Ectodermal cell (in vitro differentiated cells): ENCODE results near the gene SCAI.

Experiments
- H3K27ac ChIP-seq: 2 replicates; pipeline ENCODE4 v1.7.0; 2013; ENCODE audit warnings: mild to moderate bottlenecking, low read depth, low read length; ENCODE audit not compliant: insufficient read depth, poor library complexity, severe bottlenecking
- H3K27me3 ChIP-seq: 2 replicates; pipeline ENCODE4 v1.7.0; 2013; ENCODE audit warnings: mild to moderate bottlenecking, low read length; ENCODE audit not compliant: insufficient read depth, control insufficient read depth, poor library complexity, severe bottlenecking
- H3K36me3 ChIP-seq: one replicate; pipeline ENCODE4 v1.7.0; 2013; ENCODE audit warnings: low read length; ENCODE audit not compliant: control insufficient read depth, insufficient read depth
- H3K4me1 ChIP-seq: one replicate; pipeline ENCODE4 v1.7.0; 2013; ENCODE audit warnings: low read length; ENCODE audit not compliant: control insufficient read depth, insufficient read depth
- H3K4me3 ChIP-seq: 2 replicates; pipeline ENCODE4 v1.7.0; 2013; ENCODE audit warnings: low read depth, low read length, control low read depth; ENCODE audit not compliant: insufficient read depth
- H3K9me3 ChIP-seq: 2 replicates; pipeline ENCODE4 v1.7.0; 2013; ENCODE audit warnings: mild to moderate bottlenecking, low read length, moderate library complexity; ENCODE audit not compliant: control insufficient read depth
- WGBS, 2 experiments: methylation state at CpG; one replicate each; pipeline ENCODE4 v1.1.7; 2013; ENCODE audit warnings: missing lambda C conversion rate in 2 of 2; 5-methylcytosine and 5-hydroxymethylcytosine counted together

The SCAI gene

DNA sequence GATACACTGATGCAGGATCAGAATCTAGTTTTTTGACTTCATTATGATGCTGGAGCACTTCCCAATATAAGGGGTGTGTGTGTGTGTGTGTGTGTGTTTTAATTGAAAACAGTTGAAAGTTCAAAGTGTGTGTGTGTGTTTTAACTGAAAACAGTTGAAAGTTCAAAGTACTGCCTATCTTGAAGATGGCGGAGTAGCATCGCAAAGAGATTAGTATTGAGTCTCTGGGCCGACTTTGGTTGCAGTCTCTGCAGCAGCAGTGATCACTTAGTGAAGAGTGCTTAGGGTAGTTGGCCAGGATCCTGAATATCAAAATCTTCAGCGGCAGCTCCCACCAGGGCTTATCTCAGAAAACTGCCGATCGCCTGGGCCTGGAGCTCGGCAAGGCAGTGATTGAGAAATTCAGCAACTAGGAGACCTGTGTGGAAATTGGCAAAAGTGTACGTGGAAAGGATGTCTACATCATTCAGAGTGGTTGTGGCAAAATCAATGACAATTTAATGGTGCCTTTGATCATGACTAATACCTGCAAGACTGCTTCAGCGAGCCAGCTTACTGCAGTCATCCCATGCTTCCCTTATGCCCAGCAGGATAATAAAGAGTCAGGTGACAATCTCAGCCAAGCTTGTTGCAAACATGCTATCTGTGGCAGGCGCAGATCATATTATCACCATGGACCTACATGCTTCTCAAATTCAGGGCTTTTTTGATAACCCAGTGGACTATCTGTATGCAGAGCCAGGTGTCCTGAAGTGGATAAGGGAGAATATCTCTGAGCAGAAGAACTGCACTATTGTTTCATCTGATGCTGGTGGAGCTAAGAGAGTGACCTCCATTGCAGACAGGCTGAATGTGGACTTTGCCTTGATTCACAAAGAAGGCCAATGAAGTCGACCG is 7.3 kb upstream of the SCAI start:
- Histone ChIP-seq H3K4me3 (no peak overlapping the region), H3K27me3 (no peaks in the 10 kb centered on the region), H3K36me3 (peaks cover 19% of the 10 kb centered on the region), H3K27ac (no peak overlapping the region), H3K9me3 (no peaks in the 10 kb centered on the region), H3K4me1 (no peaks in the 10 kb centered on the region)
- WGBS, 2 experiments: 95 to 96% methylated on average over 12 of the region's 12 CpGs

DNA sequence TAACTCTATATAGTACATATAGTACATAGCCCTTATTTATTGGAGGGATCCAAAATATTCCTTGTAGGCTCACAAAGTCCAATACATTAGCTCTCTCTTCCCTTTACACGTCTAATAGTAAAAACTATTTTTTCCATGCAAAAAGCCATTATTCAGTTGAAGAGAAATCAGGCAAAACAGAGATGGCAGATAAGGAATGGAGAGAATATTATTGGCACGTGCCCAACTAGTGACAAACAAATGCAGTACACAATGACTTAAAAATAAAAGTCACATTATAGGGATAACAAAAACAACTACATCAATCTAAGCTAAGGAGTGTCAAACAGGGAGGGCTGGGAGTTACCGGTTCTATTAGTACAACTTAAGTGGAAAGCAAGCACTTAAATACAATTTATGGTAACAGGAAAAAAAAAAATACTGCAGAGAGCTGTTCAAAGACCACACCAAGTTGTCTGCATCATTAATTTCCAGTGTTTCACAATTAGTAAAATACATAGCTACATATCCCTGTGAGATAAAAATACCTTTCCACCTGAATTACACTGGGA is 4.1 kb upstream of the SCAI start:
- no peaks in the 10 kb centered on the region for H3K9me3 ChIP-seq
- no peak overlapping the region for H3K4me3 ChIP-seq
- no peaks in the 10 kb centered on the region for H3K27me3 ChIP-seq
- 94 to 100% methylated on average over 1 to 3 of the region's 3 CpGs for WGBS, 2 experiments
- H3K4me1 ChIP-seq: no peaks in the 10 kb centered on the region
- H3K27ac ChIP-seq: no peak overlapping the region
- H3K36me3 ChIP-seq: peaks cover 9% of the 10 kb centered on the region

DNA sequence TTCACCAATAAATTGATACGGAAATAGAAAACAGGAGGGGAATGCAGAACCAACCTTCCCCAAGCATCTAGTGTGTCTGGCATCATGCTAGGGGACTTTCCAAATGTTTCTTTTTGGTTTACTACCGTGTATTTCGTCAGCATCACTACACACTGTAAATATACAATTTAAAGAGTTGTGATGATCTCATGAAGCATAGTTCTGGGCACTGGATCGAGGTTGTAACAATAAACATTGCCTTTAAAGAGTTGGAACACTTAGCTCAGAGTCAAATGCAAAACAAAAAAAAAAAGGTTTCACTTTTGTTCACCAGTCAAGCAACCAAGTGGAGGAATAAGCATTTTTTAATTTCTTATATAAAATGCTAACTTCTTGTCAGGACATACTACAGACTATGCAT is 2.9 kb upstream of the SCAI start:
- no peak overlapping the region for H3K27ac ChIP-seq
- H3K4me3 ChIP-seq: no peak overlapping the region
- 90 to 96% methylated on average over 2 to 4 of the region's 4 CpGs for WGBS, 2 experiments

DNA sequence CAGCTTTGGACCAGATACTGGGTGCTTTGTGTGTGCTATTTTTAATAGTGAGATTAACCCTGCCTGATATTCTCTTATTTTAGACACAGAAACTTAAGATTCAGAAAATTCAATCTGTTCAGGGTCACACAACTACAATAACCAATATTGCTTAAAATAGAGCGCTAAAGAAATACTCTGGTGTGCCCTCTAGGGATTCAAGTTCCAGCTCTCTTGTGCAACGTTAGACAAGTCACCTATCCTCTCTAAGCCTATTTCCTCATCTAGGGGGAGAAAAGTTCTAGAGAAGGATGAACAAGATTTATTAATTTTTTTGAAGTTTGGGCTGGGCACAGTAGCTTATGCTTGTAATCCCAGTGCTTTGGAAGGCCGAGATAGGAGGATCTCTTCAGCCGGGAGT is 2.1 kb upstream of the SCAI start:
- WGBS, 2 experiments: 86 to 93% methylated on average over 4 of the region's 4 CpGs
- Histone ChIP-seq H3K27ac (no peak overlapping the region), H3K9me3 (no peaks in the 10 kb centered on the region), H3K36me3 (peaks cover 2% of the 10 kb centered on the region), H3K27me3 (no peaks in the 10 kb centered on the region), H3K4me1 (no peaks in the 10 kb centered on the region), H3K4me3 (no peak overlapping the region)

More for the DNA sequence above, 2.9 kb upstream of the SCAI start:
- Histone ChIP-seq H3K27me3 (no peaks in the 10 kb centered on the region), H3K36me3 (peaks cover 9% of the 10 kb centered on the region), H3K4me1 (no peaks in the 10 kb centered on the region), H3K9me3 (no peaks in the 10 kb centered on the region)

DNA sequence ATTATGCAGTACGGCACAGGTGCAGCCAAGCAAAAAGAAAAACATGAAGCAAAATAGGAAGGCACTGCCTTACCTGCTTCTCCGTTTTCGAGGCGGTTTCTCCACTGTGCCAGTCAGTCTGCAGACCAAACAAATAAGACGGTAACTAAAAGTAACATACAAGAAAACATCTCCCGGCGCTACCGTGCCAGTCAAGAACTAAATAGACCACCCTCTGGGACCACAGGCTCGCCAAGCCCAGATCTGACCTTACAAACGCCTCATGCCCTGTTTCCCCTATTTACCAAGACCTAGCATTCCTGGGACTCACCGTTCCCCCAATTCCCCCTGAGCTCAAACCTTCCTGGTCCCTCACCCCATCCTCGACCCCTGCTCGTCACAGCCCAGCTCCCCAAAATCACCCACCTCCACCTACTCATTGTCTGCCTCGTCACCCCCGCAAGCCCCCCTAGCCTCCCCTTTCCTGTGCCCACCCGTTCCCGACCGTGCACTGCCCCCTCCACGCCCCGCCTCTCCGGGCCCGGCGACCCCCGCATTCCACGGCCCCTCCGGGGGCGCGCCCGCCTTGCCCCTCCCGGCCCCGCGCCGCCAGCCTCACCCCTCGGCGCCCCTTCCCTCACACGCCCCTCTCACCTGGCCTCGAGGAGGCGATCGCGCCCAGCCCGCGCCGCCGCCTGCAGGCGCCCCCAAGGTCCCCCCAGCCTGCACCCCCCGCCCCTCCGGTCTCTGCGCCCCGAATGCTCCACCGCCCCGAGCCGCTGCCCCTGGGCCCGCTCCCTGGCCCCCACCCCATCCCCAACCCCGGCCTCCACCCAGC is 560 bp downstream of the SCAI start:
- 2 to 3% methylated on average over 53 to 54 of the region's 54 CpGs for WGBS, 2 experiments
- no peaks in the 10 kb centered on the region for H3K9me3 ChIP-seq
- H3K27me3 ChIP-seq: no peaks in the 10 kb centered on the region
- H3K4me3 ChIP-seq: peak overlapping the region; percentile 65
- H3K4me1 ChIP-seq: no peaks in the 10 kb centered on the region
- peak overlapping the region; percentile 32 for H3K27ac ChIP-seq
- H3K36me3 ChIP-seq: no peaks in the 10 kb centered on the region

DNA sequence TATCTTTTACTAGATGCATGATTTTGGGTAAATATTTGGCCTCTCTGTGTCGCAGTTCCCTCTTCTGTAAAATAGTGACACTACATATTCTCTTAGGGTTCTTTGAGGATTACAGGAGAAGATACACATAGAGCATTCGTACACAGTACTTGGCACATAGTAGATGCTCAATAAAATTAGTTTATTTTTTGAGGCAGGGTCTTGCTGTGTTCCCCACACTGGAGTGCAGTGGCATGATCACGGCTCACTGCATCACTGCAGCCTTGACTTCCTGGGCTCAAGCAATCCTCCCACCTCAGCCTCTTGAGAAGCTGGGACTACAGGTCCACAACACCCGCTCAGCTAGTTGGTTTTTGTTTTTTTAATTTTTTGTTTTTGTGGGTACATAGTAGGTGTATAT is 1.6 kb downstream of the SCAI start:
- 93 to 97% methylated on average over 4 of the region's 4 CpGs for WGBS, 2 experiments
- Histone ChIP-seq H3K36me3 (no peaks in the 10 kb centered on the region), H3K27ac (no peak overlapping the region), H3K9me3 (no peaks in the 10 kb centered on the region), H3K27me3 (no peaks in the 10 kb centered on the region), H3K4me1 (no peaks in the 10 kb centered on the region), H3K4me3 (no peak overlapping the region)

DNA sequence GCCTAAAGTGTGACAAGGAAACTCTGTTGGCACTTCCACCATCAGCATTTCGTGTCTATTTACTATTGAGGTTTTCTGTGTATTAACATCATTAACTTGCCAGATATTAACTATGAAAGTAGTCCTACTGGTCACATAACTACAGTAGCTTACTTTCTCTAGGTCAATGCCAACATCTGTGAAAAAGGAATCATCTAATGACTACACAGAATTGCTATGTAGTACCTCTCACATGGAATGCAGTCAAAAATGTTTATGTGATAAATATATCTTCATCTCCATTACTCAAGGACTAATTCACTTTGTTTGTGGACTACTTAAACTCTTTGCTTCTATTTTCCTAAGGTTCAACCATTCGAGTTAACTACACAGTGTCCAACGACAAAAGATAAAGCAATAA is 2.1 kb downstream of the SCAI start:
- Histone ChIP-seq H3K4me1 (no peaks in the 10 kb centered on the region), H3K27ac (no peak overlapping the region), H3K36me3 (no peaks in the 10 kb centered on the region), H3K9me3 (no peaks in the 10 kb centered on the region), H3K4me3 (no peak overlapping the region), H3K27me3 (no peaks in the 10 kb centered on the region)
- WGBS, 2 experiments: 93 to 100% methylated on average over 2 to 3 of the region's 3 CpGs

DNA sequence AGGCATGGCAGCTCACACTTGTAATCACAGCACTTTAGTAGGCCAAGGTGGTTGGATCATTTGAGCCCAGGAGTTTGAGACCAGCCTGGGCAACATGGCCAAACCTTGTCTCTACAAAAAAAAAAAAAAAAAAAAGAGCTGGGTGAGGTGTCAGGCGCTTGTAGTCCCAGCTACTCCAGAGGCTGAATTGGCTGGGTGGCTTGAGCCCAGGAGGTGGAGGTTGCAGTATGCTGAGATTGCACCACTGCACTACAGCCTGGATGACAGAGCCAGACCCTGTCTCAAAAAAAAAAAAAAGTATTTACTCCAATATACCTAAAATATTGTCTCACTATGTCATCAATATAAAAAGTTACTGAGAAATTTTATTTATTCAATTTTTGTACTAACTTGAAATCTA is 2.8 kb downstream of the SCAI start:
- Histone ChIP-seq H3K27me3 (no peaks in the 10 kb centered on the region), H3K9me3 (no peaks in the 10 kb centered on the region), H3K4me1 (no peaks in the 10 kb centered on the region), H3K4me3 (no peak overlapping the region), H3K27ac (no peak overlapping the region), H3K36me3 (no peaks in the 10 kb centered on the region)
- WGBS, 2 experiments: 91 to 100% methylated on average over 1 of the region's 1 CpG

DNA sequence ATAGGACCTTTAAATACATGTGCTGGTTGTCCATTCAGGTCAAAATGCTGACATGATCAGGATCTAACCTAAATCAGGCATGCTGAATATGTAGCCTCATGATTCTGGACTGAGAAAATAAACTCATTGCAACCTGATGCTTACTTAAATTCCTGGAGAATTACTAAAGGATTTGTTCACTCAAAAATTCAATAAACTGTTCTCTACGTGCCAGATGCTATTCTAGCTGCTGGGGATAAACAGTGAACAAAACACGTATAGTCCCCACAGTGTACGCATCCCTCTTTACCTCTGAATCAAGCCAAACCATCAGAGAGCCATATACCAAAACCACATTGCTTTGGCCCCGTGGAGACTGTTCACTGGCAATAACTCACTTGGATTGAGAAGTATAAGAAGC is 6.1 kb downstream of the SCAI start:
- Histone ChIP-seq H3K36me3 (no peaks in the 10 kb centered on the region), H3K9me3 (no peaks in the 10 kb centered on the region), H3K27me3 (no peaks in the 10 kb centered on the region), H3K4me3 (no peak overlapping the region), H3K27ac (peak overlapping the region; percentile 26), H3K4me1 (no peaks in the 10 kb centered on the region)
- WGBS, 2 experiments: 92 to 97% methylated on average over 3 to 4 of the region's 4 CpGs

DNA sequence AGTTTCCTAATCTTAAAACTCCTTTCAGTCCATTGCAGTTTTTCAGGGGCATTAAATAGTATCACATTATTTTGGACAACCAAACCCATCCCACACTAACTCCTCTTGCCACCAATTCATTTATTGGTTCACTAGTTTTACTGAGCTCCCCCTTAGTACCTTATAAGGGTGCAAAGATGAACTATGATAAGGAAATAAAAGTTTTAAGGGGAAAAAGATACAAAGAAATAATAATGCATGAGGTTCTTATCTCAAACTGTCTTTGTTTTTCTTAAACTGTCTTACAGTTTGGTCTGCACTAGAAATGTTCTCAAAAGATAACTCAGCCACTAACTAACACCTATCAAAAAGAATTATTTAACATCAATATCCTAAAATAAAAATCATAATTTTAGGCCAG is 8.4 kb downstream of the SCAI start:
- Histone ChIP-seq H3K27me3 (no peaks in the 10 kb centered on the region), H3K36me3 (no peaks in the 10 kb centered on the region), H3K9me3 (no peaks in the 10 kb centered on the region), H3K27ac (no peak overlapping the region), H3K4me3 (no peak overlapping the region), H3K4me1 (no peaks in the 10 kb centered on the region)
